Adipocyte (in vitro differentiated cells): Measurements from ENCODE around the gene REEP3.
"Not testable (repeated sequence)": the region's sequence is repeated elsewhere in the genome, so short reads cannot be mapped to it uniquely, and the experiment has no call there.

Source experiments
- DNase-seq: peaks from one replicate; pipeline ENCODE4 v3.0.0-alpha.2; 2015; ENCODE audit warnings: low read depth
- H3K27me3 ChIP-seq: replicated peaks from 2 replicates; pipeline ENCODE4 v1.7.0; 2013; ENCODE audit warnings: mild to moderate bottlenecking, low read length, moderate library complexity; ENCODE audit not compliant: control insufficient read depth, insufficient read depth
- H3K36me3 ChIP-seq: 2 replicates; pipeline ENCODE4 v1.7.0; 2013; ENCODE audit warnings: low read length, mild to moderate bottlenecking, moderate library complexity; ENCODE audit not compliant: control insufficient read depth, insufficient read depth, severe bottlenecking
- H3K4me1 ChIP-seq: 2 replicates; pipeline ENCODE4 v1.7.0; 2013; ENCODE audit warnings: mild to moderate bottlenecking, low read length, moderate library complexity; ENCODE audit not compliant: control insufficient read depth, insufficient read depth
- H3K4me3 ChIP-seq: 2 replicates; pipeline ENCODE4 v1.7.0; 2013; ENCODE audit warnings: mild to moderate bottlenecking, low read length, moderate library complexity
- H3K9ac ChIP-seq: 2 replicates; pipeline ENCODE4 v1.7.0; 2013; ENCODE audit warnings: mild to moderate bottlenecking, low read length, moderate library complexity
- H3K9me3 ChIP-seq: 2 replicates; pipeline ENCODE4 v1.7.0; 2013; ENCODE audit warnings: mild to moderate bottlenecking, low read length, moderate library complexity; ENCODE audit not compliant: control insufficient read depth

Gene REEP3

DNA sequence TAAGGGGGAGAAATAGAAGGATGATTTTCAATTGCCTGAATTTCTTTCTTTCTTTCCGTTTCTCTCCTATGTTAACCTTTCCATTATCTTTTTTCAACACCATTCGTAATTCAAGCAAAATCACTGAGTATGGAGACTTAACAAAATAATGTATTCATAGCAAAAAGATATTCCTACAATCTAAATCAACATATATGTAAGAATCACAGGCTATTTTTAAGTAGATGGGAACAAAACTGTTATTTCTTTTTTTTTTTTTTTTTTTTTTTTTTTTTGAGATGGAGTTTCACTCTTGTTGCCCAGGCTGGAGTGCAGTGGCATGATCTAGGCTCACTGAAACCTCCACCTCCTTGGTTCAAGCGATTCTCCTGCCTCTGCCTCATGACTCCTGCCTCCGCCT lies 28.2 kb upstream of the REEP3 start:
- Histone ChIP-seq H3K4me3 (no peak overlapping the region), H3K9me3 (no peaks in the 10 kb centered on the region), H3K4me1 (peaks cover 24% of the 10 kb centered on the region), H3K36me3 (no peaks in the 10 kb centered on the region), H3K27me3 (no peaks in the 10 kb centered on the region), H3K9ac (no peak overlapping the region)
- DNase-seq, result no peak

DNA sequence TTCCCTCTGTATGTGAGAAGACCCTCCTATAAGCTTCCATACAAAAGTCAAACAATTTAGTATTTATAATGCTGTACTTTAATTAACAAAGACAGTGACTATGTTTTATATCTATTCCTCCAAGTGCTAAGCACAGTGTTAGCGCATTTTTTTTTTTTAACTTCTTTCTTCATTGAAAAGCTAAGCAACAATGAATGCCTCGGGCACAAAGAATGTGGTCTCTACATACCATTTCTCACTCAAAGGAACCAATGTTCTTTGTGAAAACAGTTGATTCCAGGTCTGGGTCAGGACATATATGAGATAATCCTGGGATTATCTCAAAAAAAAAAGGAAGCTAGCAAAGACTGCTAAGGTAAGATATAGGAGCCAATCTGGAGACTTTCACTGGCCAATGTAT lies 26.2 kb upstream of the REEP3 start:
- no peaks in the 10 kb centered on the region for H3K9me3 ChIP-seq
- no peak overlapping the region for H3K4me3 ChIP-seq
- H3K4me1 ChIP-seq, result peaks cover 32% of the 10 kb centered on the region
- H3K27me3 ChIP-seq, result no peaks in the 10 kb centered on the region
- H3K9ac ChIP-seq, result no peak overlapping the region
- H3K36me3 ChIP-seq, result no peaks in the 10 kb centered on the region
- DNase-seq, result no peak

DNA sequence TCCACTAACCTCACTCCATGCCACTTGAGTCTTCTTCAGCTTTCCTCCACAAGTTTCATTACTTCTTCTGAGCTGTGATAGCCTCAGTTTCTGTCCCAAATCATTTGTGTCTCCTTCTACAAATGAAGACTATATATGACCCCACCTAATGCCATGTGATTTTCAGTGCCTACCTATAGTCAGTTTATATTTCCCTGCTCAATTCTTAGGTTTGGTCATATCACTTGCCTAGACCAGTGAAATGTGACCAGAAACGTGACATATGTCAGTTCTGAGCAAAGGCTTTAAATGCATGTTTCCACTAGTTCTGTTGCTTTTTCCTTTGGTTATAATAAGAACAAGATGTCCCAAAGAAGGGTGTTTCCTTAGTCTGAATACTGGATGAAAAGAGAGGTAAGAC lies 24.6 kb upstream of the REEP3 start:
- Histone ChIP-seq H3K36me3 (no peaks in the 10 kb centered on the region), H3K4me3 (no peak overlapping the region), H3K9me3 (no peaks in the 10 kb centered on the region), H3K9ac (no peak overlapping the region), H3K27me3 (no peaks in the 10 kb centered on the region), H3K4me1 (peaks cover 24% of the 10 kb centered on the region)
- DNase-seq, result no peak

DNA sequence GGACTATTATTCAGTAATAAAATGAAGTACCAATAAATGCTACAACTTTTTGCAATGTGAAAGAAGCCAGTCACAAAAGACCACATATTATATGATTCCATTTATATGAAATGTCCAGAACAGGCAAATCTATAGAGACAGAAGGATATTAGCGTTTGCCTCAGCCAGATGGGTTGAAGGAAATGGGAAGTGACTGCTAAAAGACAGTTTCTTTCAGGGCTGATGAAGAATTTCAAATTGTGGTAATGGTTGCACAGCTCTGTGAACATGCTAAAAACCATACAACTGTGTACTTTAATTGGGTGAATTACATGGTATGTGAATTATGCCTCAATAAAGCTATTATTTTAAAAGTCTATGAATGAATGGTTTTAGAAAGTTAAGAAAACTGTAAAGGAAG lies 23.9 kb upstream of the REEP3 start:
- Histone ChIP-seq H3K9ac (no peak overlapping the region), H3K36me3 (no peaks in the 10 kb centered on the region), H3K9me3 (no peaks in the 10 kb centered on the region), H3K4me1 (peaks cover 18% of the 10 kb centered on the region), H3K27me3 (no peaks in the 10 kb centered on the region), H3K4me3 (no peak overlapping the region)
- no peak for DNase-seq

DNA sequence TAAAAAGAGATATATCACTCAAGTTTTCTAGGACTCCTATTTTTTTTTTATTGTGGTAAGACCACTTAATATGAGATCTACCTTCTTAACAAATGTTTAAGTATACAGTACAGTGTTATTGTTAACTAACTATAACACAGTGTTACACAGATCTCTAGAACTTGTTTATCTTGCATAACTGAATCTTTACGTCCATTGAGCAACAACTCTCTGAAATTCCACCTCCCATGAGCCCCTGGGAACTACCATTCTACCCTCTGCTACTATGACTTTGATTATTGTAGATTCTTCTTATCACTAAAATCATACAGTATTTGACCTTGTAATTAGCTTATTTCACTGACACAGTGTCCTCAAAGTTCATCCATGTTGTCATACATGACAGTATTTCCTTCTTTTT lies 22.5 kb upstream of the REEP3 start:
- no peaks in the 10 kb centered on the region for H3K27me3 ChIP-seq

DNA sequence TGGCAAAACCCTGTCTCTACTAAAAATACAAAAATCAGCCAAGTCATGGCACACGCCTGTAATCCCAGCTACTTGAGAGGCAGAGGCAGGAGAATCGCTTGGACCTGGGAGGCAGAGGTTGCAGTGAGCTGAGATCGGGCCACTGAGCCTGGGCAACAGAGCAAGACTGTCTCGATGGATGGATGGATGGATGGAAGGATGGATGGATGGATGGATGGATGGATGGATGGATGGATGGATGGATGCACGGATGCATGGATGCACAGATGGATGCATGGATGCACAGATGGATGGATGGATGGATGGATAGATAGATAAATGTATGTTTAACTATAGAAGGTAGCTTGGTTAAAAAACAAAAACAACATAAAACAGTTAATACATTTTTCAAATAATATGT lies 20.6 kb upstream of the REEP3 start:
- not testable (repeated sequence) for DNase-seq, H3K9me3 ChIP-seq, H3K9ac ChIP-seq, H3K4me3 ChIP-seq, H3K27me3 ChIP-seq, H3K36me3 ChIP-seq
- peaks cover 12% of the 10 kb centered on the region for H3K4me1 ChIP-seq

More for the DNA sequence above, 22.5 kb upstream of the REEP3 start:
- no peak overlapping the region for H3K9ac ChIP-seq
- H3K4me3 ChIP-seq, result no peak overlapping the region
- H3K9me3 ChIP-seq, result no peaks in the 10 kb centered on the region
- peaks cover 12% of the 10 kb centered on the region for H3K4me1 ChIP-seq
- no peak for DNase-seq
- H3K36me3 ChIP-seq, result no peaks in the 10 kb centered on the region

DNA sequence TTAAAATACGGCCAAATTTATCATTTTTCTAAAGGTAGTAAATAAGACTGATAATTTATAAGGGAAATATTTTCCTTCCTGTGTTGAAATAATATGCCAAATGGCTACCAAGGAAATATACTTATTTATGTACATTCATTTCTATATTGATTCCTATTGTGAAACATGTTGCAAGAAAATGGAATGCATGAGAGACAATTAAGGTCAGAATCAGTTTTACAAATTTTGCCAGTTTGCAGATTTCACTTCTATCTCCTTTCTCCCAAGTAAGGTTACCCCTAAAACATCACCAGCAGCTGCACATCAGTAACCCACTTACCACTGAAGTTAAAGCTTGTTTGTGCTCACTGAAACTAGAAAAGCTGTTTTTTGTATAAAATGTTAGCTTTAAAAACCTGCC lies 19.2 kb upstream of the REEP3 start:
- H3K36me3 ChIP-seq, result no peaks in the 10 kb centered on the region

DNA sequence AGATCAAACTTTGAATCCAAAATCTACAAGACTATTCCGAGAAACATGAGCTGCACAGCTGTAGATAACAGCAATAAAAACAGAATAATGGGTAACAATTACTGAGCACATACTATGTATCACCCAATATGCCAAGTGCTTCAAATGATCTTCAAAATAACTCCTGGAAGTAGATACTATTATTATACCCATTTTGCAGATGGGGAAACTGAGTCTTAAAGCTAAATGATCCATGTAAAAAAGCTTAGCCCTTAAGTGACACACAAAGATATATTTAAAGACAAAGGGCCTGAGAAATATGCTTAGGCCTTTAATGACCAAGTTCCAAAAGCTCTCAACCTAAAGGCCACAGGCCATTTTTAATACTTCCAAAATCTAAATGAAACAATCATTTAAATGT lies 18.4 kb upstream of the REEP3 start:
- H3K36me3 ChIP-seq, result no peaks in the 10 kb centered on the region
- peaks cover 10% of the 10 kb centered on the region for H3K4me1 ChIP-seq
- H3K27me3 ChIP-seq, result no peaks in the 10 kb centered on the region
- H3K4me3 ChIP-seq, result no peak overlapping the region
- no peak overlapping the region for H3K9ac ChIP-seq
- no peaks in the 10 kb centered on the region for H3K9me3 ChIP-seq
- DNase-seq, result no peak

More for the DNA sequence above, 19.2 kb upstream of the REEP3 start:
- no peaks in the 10 kb centered on the region for H3K27me3 ChIP-seq
- H3K9ac ChIP-seq, result no peak overlapping the region
- no peak overlapping the region for H3K4me3 ChIP-seq
- H3K4me1 ChIP-seq, result peaks cover 12% of the 10 kb centered on the region
- H3K9me3 ChIP-seq, result no peaks in the 10 kb centered on the region
- no peak for DNase-seq

DNA sequence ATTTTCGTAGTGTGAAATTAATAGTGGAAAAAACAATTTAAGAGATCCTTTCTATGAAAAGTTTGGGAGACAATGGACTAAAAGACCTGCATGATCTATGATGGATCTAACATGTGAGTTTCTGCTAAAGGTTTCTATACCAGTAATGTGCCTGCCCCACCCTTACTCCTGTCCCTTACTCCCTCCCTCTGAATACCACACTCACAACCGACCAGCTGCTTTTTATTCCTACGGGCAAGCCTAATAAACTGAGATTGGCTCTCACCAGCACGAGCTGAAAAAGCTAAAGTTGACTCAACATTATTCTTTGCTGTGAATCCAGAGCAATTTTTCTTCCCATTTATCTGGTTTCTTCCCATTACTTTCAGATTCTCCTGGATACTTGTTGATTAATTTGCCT lies 17.8 kb upstream of the REEP3 start:
- Histone ChIP-seq H3K27me3 (no peaks in the 10 kb centered on the region), H3K4me3 (no peak overlapping the region), H3K9me3 (no peaks in the 10 kb centered on the region), H3K9ac (no peak overlapping the region), H3K36me3 (no peaks in the 10 kb centered on the region), H3K4me1 (peaks cover 4% of the 10 kb centered on the region)
- no peak for DNase-seq

DNA sequence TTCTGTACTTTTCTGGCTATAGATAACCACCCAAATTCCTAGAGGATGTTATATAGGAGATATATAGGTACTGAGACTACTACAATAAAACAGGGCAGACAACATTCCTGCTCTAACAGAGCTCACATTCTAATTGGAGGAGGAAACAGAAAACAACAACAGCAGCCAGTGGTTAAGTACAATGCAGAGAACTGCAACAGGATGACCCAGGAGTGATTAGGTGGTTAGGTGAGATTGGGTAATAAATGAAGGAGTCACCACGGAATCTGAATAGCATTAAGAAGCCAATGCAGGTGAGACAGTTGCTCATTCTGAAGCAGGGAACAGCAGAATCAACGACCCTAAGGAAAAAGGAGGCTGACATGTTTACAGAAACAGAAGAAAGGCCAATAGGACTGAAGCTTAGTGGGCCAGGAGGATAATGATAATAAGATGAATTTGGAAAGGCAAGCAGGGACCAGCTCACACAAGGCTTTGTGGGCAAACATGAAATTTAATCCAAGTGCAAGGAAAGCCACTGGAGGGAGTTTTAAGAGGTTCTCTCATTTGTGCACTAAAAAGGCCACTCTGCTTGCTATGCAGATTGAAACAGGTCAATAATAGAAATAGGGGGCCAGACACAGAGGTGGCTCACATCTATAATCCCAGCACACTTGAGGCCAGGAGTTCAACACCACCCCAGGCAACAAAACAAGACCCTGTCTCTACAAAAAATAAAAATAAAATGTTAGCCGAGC lies 16.9 kb upstream of the REEP3 start:
- H3K9me3 ChIP-seq, result no peaks in the 10 kb centered on the region
- no peak for DNase-seq
- H3K4me1 ChIP-seq, result no peaks in the 10 kb centered on the region
- no peak overlapping the region for H3K9ac ChIP-seq
- H3K27me3 ChIP-seq, result no peaks in the 10 kb centered on the region
- no peaks in the 10 kb centered on the region for H3K36me3 ChIP-seq
- no peak overlapping the region for H3K4me3 ChIP-seq

DNA sequence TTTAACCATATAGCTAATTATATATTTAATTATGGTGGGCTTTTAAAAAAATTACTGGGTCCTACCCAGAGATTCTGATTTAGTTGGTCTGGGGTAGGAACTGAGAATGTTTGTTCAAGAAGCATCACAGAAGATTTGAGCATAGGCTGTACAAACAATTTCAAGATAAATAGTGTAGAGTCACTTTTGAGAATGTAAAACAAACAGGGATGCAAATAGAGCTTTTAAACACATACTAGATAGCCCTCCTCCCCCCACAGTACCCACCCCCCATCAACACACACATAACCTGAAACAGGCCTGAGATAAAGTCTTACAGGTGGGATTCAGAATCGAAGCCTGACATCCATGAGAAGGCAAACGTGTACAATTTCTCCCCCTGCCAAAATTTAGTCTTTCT lies 15.6 kb upstream of the REEP3 start:
- DNase-seq, result no peak
- Histone ChIP-seq H3K4me1 (no peaks in the 10 kb centered on the region), H3K36me3 (no peaks in the 10 kb centered on the region), H3K9ac (no peak overlapping the region), H3K4me3 (no peak overlapping the region), H3K9me3 (no peaks in the 10 kb centered on the region), H3K27me3 (no peaks in the 10 kb centered on the region)

DNA sequence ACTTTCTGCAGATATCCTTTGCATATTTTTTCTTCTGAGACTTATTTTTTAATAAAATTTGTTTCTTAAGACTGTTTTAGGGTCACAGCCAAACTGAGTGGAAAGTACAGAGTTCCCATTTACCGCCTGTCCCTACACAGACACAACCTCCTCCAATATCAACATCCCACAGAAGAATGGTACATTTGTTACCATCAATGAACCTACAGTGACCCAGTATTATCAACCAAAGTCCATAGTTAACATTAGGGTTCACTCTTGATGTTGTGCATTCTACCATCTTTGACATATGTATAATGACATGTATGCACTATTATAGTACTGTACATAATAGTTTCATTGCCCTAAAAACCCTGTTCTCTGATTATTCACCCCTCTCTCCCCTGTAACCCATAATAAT lies 14.6 kb upstream of the REEP3 start:
- no peak for DNase-seq
- Histone ChIP-seq H3K36me3 (no peaks in the 10 kb centered on the region), H3K4me3 (no peak overlapping the region), H3K9ac (no peak overlapping the region), H3K27me3 (no peaks in the 10 kb centered on the region), H3K9me3 (no peaks in the 10 kb centered on the region), H3K4me1 (no peaks in the 10 kb centered on the region)
